H1 (cell line): Measurements from ENCODE around the gene FGF4. TPM values are rescaled to one million over a fixed set of nuclear protein-coding genes. Genes with fewer than 3 reads are reported as not detected.

Experiments used
- CTCF ChIA-PET: fragments of 300-600 bp; sonication (Branson Sonifier 250); formaldehyde crosslinking; loops from one replicate; lab custom pipeline; 2021; ENCODE audit not compliant: partially characterized antibody; lab: Charles Lee
- POLR2A ChIA-PET: fragments of 300-600 bp; sonication (Branson Sonifier 250); formaldehyde crosslinking; loops from one replicate; lab custom pipeline; 2021; ENCODE audit warnings: inconsistent platforms; ENCODE audit not compliant: partially characterized antibody; lab: Charles Lee
- DNase-seq, 2 experiments: peaks; one replicate each; pipeline versions ENCODE4 v3.0.0 to v3.0.0-alpha.2; 2010 to 2022; ENCODE audit warnings: low spot score in 2 of 2, low read depth in 1 of 2, mixed read lengths in 1 of 2
- FAIRE-seq: peaks from 2 replicates; lab custom pipeline; 2011; peaks lifted over from hg19 to GRCh38; lab: Jason Lieb, UNC
- H2AFZ ChIP-seq: 2 replicates; pipeline ENCODE4 v1.8.1; 2012; ENCODE audit warnings: low read length, inconsistent platforms
- H2AK5ac ChIP-seq: 2 replicates; pipeline ENCODE4 v1.6.1; 2013; ENCODE audit warnings: low read depth, low read length
- H2BK120ac ChIP-seq: replicated peaks from 2 replicates; pipeline ENCODE3; 2013; ENCODE audit warnings: low read depth, low read length, inconsistent platforms
- H2BK12ac ChIP-seq: 2 replicates; pipeline ENCODE4 v1.6.1; 2013; ENCODE audit warnings: low read depth, low read length
- H2BK15ac ChIP-seq: 2 replicates; pipeline ENCODE4 v1.6.1; 2013; ENCODE audit warnings: low read length
- H2BK20ac ChIP-seq: 2 replicates; pipeline ENCODE4 v1.6.1; 2013; ENCODE audit warnings: low read length
- H2BK5ac ChIP-seq: 2 replicates; pipeline ENCODE4 v1.6.1; 2013; ENCODE audit warnings: low read depth, low read length
- H3K14ac ChIP-seq: 2 replicates; pipeline ENCODE4 v1.6.1; 2013; ENCODE audit warnings: inconsistent platforms; ENCODE audit not compliant: insufficient read length
- H3K18ac ChIP-seq: 2 replicates; pipeline ENCODE4 v1.6.1; 2013; ENCODE audit warnings: low read length; ENCODE audit errors: extremely low read depth
- H3K23ac ChIP-seq: 2 replicates; pipeline ENCODE4 v1.6.1; 2013; ENCODE audit warnings: inconsistent platforms; ENCODE audit not compliant: insufficient read length
- H3K23me2 ChIP-seq: 2 replicates; pipeline ENCODE4 v1.6.1; 2013; ENCODE audit warnings: low read depth, low read length
- H3K27ac ChIP-seq: 2 replicates; pipeline ENCODE4 v1.6.1; 2011; ENCODE audit warnings: low read depth, low read length, inconsistent platforms
- H3K27me3 ChIP-seq, 4 experiments: replicated peaks in 1 of 4; 1 replicate in 1 of 4; 2 replicates in 3 of 4; pipeline versions ENCODE4 v1.6.1 to v1.8.1; 2011 to 2013; ENCODE audit warnings: low read length in 3 of 4, mild to moderate bottlenecking in 3 of 4, inconsistent platforms in 2 of 4, mixed read lengths in 2 of 4, moderate library complexity in 1 of 4; ENCODE audit not compliant: control insufficient read depth in 3 of 4, insufficient read depth in 3 of 4; ENCODE audit errors: extremely low read depth in 1 of 4
- H3K36me3 ChIP-seq, 4 experiments: 2 replicates each; pipeline versions ENCODE4 v1.6.1 to v1.8.1; 2011 to 2013; ENCODE audit warnings: mild to moderate bottlenecking in 4 of 4, low read length in 3 of 4, moderate library complexity in 2 of 4, control low read depth in 1 of 4, inconsistent platforms in 1 of 4; ENCODE audit not compliant: insufficient read depth in 4 of 4, control insufficient read depth in 2 of 4
- H3K4ac ChIP-seq: replicated peaks from 2 replicates; pipeline ENCODE3; 2013; ENCODE audit warnings: low read length, low read depth, mixed read lengths, inconsistent platforms; ENCODE audit not compliant: insufficient read length
- H3K4me1 ChIP-seq, 4 experiments: replicated peaks in 1 of 4; 1 replicate in 1 of 4; 2 replicates in 3 of 4; pipeline versions ENCODE4 v1.6.1 to v1.8.1; 2011 to 2013; ENCODE audit warnings: low read length in 3 of 4, inconsistent platforms in 2 of 4, mixed read lengths in 1 of 4; ENCODE audit not compliant: insufficient read depth in 4 of 4, control insufficient read depth in 3 of 4
- H3K4me2 ChIP-seq, 2 experiments: 2 replicates each; pipeline versions ENCODE4 v1.6.1 to v1.8.1; 2011 to 2013; ENCODE audit warnings: low read depth in 2 of 2, low read length in 2 of 2, control low read depth in 1 of 2, inconsistent platforms in 1 of 2, mild to moderate bottlenecking in 1 of 2; ENCODE audit not compliant: insufficient read depth in 1 of 2
- H3K4me3 ChIP-seq, 4 experiments: fragments of 200-600, 300-600 bp in 1 of 4; sonication (generic), shearing (Covaris generic), sonication (Bioruptor Twin) in 1 of 4; 2 replicates each; pipeline versions ENCODE4 v1.5.1 to v1.8.1; 2011 to 2016; ENCODE audit warnings: low read length in 4 of 4, low read depth in 3 of 4, control low read depth in 2 of 4, inconsistent platforms in 2 of 4, mild to moderate bottlenecking in 2 of 4, mixed read lengths in 1 of 4, moderate library complexity in 1 of 4; ENCODE audit not compliant: insufficient read depth in 2 of 4; ENCODE audit errors: extremely low read depth in 1 of 4
- H3K56ac ChIP-seq: replicated peaks from 2 replicates; pipeline ENCODE3; 2013; ENCODE audit warnings: low read depth, mild to moderate bottlenecking, mixed read lengths, low read length, inconsistent platforms; ENCODE audit not compliant: insufficient read length
- H3K79me1 ChIP-seq: 2 replicates; pipeline ENCODE4 v1.6.1; 2013; ENCODE audit warnings: low read depth, low read length, control low read depth
- H3K79me2 ChIP-seq, 2 experiments: 2 replicates each; pipeline versions ENCODE4 v1.6.1 to v1.8.1; 2012 to 2013; ENCODE audit warnings: low read length in 2 of 2, mild to moderate bottlenecking in 2 of 2, inconsistent platforms in 1 of 2; ENCODE audit not compliant: insufficient read depth in 2 of 2, control insufficient read depth in 1 of 2
- H3K9ac ChIP-seq, 4 experiments: replicated peaks in 1 of 4; 1 replicate in 1 of 4; 2 replicates in 3 of 4; pipeline versions ENCODE4 v1.6.1 to v1.8.1; 2011 to 2013; ENCODE audit warnings: low read depth in 3 of 4, low read length in 3 of 4, control low read depth in 2 of 4, mild to moderate bottlenecking in 2 of 4, moderate library complexity in 2 of 4, inconsistent platforms in 1 of 4; ENCODE audit errors: extremely low read depth in 1 of 4
- H3K9me3 ChIP-seq, 2 experiments: 2 replicates each; pipeline versions ENCODE4 v1.6.1 to v1.8.1; 2012 to 2013; ENCODE audit warnings: mild to moderate bottlenecking in 2 of 2, moderate library complexity in 2 of 2, control low read depth in 1 of 2, inconsistent platforms in 1 of 2, low read depth in 1 of 2, low read length in 1 of 2, mixed read lengths in 1 of 2; ENCODE audit not compliant: insufficient read depth in 2 of 2
- H4K20me1 ChIP-seq, 2 experiments: replicated peaks in 1 of 2; 2 replicates each; pipeline versions ENCODE3 to v1.8.1; 2011 to 2013; ENCODE audit warnings: inconsistent platforms in 2 of 2, low read length in 2 of 2, mild to moderate bottlenecking in 1 of 2; ENCODE audit not compliant: insufficient read depth in 2 of 2, control insufficient read depth in 1 of 2
- H4K5ac ChIP-seq: 2 replicates; pipeline ENCODE4 v1.6.1; 2013; ENCODE audit warnings: low read length, low read depth, mixed read lengths, inconsistent platforms; ENCODE audit not compliant: insufficient read length
- H4K8ac ChIP-seq: 2 replicates; pipeline ENCODE4 v1.8.0; 2013; ENCODE audit warnings: mild to moderate bottlenecking, moderate library complexity, low read length, inconsistent platforms; ENCODE audit not compliant: insufficient read depth; ENCODE audit errors: extremely low read depth
- H4K91ac ChIP-seq: replicated peaks from 2 replicates; pipeline ENCODE3; 2013; ENCODE audit warnings: low read length, mixed read lengths, inconsistent platforms; ENCODE audit not compliant: insufficient read length
- BACH1 ChIP-seq: IDR thresholded peaks from 2 replicates; pipeline ENCODE4 v1.6.1; 2012; ENCODE audit warnings: low read length, improper control_type of control experiment
- EGR1 ChIP-seq: IDR thresholded peaks from 2 replicates; pipeline ENCODE4 v1.6.1; 2011; ENCODE audit warnings: low read depth, low read length, borderline replicate concordance
- FOSL1 ChIP-seq: IDR thresholded peaks from 2 replicates; pipeline ENCODE4 v1.6.1; 2011; ENCODE audit warnings: mild to moderate bottlenecking, low read depth, low read length, moderate library complexity; ENCODE audit not compliant: insufficient read depth
- KDM4A ChIP-seq: IDR thresholded peaks from one replicate; pipeline ENCODE4 v1.7.1; 2012; ENCODE audit warnings: low read depth, mild to moderate bottlenecking, moderate library complexity, low read length, inconsistent platforms; ENCODE audit not compliant: severe bottlenecking
- SP2 ChIP-seq: IDR thresholded peaks from 2 replicates; pipeline ENCODE4 v1.6.1; 2012; ENCODE audit warnings: mild to moderate bottlenecking, low read length, inconsistent platforms
- TEAD4 ChIP-seq: IDR thresholded peaks from 2 replicates; pipeline ENCODE4 v1.6.1; 2012; ENCODE audit warnings: low read depth, low read length, inconsistent platforms, mixed read lengths
- WGBS, 2 experiments: shearing (Covaris generic) in 1 of 2; methylation state at CpG; one replicate each; pipeline versions ENCODE4 v1.1.6 to v1.1.7; 2013 to 2015; ENCODE audit warnings: low lambda C conversion rate in 2 of 2, mixed read lengths in 2 of 2, inconsistent platforms in 1 of 2, low coverage in 1 of 2, missing lambda C conversion rate in 1 of 2; ENCODE audit not compliant: insufficient replicate concordance in 2 of 2, insufficient coverage in 1 of 2, insufficient read length in 1 of 2; ENCODE audit errors: extremely low coverage in 1 of 2, missing lambda C conversion rate in 1 of 2; 5-methylcytosine and 5-hydroxymethylcytosine counted together
- polyA plus RNA-seq, 7 experiments: library from polyadenylated mRNA; depleted of rRNA in 3 of 7; stranded (reverse) in 5 of 7; unstranded in 2 of 7; fragments of >200 nt in 5 of 7; fragments of 200-250 nt in 2 of 7; gene quantifications; 1 replicate in 5 of 7; 2 replicates in 1 of 7; 4 replicates in 1 of 7; pipeline versions ENCODE4 v1.2.1 to v1.2.3, GENCODE V29; 2011 to 2013; ENCODE audit warnings: missing spikeins in 2 of 7, mixed read lengths in 2 of 7
- total RNA-seq: library from RNA; stranded (reverse); fragmentation: NEBNext Ultra II Directional; extraction: Animal tissue kit (Norgen Biotek cat#: 25700); gene quantifications from 2 replicates; pipeline ENCODE4 v1.2.1, GENCODE V29; 2021
- TF ChIP-seq, protein P1 (sequence below): IDR thresholded peaks from 2 replicates; pipeline ENCODE4 v1.6.1; 2012; ENCODE audit warnings: low read length, inconsistent platforms

The FGF4 gene
- total and polyA plus RNA-seq, 2 of the 8 experiments (the other 6 are each of a cell fraction or from before 2014, with no cell fraction given), result 0.57 to 2.0 TPM

DNA sequence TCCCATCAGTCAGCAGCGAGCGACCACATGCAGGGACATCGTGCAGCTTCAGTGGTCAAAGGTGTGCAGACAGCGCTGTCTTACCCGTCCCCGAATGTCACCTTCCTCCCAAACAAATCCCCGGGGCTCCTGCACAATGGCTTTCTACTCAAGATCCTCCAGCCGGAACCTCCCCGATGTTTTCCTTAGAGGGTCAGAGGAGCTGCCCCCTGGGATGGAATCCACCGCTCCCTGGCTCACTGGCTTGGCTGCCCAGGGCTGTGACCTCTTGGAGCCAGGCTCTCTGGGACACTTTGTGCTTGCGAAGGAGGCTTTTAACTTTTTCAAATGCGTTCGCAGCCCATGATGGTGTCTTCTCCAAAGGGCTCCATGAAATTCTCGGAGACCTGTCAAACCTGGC lies 54.0 kb downstream of the FGF4 start:
- Histone ChIP-seq H2AFZ (no peak overlapping the region), H3K56ac (no peak overlapping the region), H3K9me3 (no peaks in the 10 kb centered on the region), H2BK20ac (no peak overlapping the region), H4K8ac (no peak overlapping the region), H3K18ac (no peak overlapping the region), H4K20me1 (no peaks in the 10 kb centered on the region), H3K79me2 (no peaks in the 10 kb centered on the region), H2BK12ac (no peak overlapping the region), H2AK5ac (no peak overlapping the region), H3K4me1 (peaks cover 0 to 10% (median 2%) of the 10 kb centered on the region in 4 experiments; a peak in 5 of 7 replicates), H3K4me2 (no peak overlapping the region), H3K4ac (no peak overlapping the region), H2BK120ac (no peak overlapping the region), H3K4me3 (no peak overlapping the region), H3K14ac (no peak overlapping the region), H3K27ac (no peak overlapping the region), H4K91ac (no peak overlapping the region), H3K79me1 (no peaks in the 10 kb centered on the region), H2BK5ac (no peak overlapping the region), H2BK15ac (no peak overlapping the region), H3K9ac (no peak overlapping the region), H3K23me2 (no peaks in the 10 kb centered on the region; the same call in 1 of the 2 replicates), H3K27me3 (peaks cover 0 to 19% (median 13%) of the 10 kb centered on the region in 4 experiments; a peak in 5 of 7 replicates), H3K23ac (no peak overlapping the region), H4K5ac (no peak overlapping the region), H3K36me3 (no peaks in the 10 kb centered on the region)
- CTCF ChIA-PET, result interaction anchor here (0.6 to 20.5 kb wide), 22 partner anchors 7 to 198 kb away, joined by 3 to 197 read pairs (median 4); partner anchors contain the start of gene FGF3
- POLR2A ChIA-PET, result no interaction called here
- DNase-seq (no peak), FAIRE-seq (no peak)
- WGBS, 2 experiments, result 90% methylated on average over 14 of the region's 14 CpGs; no CpG with 5 or more reads in 1 of the 2 experiments
- TF ChIP-seq TEAD4, result no peak
- no peak for TF ChIP-seq BACH1
- TF ChIP-seq FOSL1, result no peak
- TF ChIP-seq SP2, result no peak
- TF ChIP-seq, protein P1, sequence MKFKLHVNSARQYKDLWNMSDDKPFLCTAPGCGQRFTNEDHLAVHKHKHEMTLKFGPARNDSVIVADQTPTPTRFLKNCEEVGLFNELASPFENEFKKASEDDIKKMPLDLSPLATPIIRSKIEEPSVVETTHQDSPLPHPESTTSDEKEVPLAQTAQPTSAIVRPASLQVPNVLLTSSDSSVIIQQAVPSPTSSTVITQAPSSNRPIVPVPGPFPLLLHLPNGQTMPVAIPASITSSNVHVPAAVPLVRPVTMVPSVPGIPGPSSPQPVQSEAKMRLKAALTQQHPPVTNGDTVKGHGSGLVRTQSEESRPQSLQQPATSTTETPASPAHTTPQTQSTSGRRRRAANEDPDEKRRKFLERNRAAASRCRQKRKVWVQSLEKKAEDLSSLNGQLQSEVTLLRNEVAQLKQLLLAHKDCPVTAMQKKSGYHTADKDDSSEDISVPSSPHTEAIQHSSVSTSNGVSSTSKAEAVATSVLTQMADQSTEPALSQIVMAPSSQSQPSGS, result no peak
- no peak for TF ChIP-seq KDM4A
- TF ChIP-seq EGR1, result no peak
